ENCODE measurements around the gene SATB2.

Gene SATB2

DNA sequence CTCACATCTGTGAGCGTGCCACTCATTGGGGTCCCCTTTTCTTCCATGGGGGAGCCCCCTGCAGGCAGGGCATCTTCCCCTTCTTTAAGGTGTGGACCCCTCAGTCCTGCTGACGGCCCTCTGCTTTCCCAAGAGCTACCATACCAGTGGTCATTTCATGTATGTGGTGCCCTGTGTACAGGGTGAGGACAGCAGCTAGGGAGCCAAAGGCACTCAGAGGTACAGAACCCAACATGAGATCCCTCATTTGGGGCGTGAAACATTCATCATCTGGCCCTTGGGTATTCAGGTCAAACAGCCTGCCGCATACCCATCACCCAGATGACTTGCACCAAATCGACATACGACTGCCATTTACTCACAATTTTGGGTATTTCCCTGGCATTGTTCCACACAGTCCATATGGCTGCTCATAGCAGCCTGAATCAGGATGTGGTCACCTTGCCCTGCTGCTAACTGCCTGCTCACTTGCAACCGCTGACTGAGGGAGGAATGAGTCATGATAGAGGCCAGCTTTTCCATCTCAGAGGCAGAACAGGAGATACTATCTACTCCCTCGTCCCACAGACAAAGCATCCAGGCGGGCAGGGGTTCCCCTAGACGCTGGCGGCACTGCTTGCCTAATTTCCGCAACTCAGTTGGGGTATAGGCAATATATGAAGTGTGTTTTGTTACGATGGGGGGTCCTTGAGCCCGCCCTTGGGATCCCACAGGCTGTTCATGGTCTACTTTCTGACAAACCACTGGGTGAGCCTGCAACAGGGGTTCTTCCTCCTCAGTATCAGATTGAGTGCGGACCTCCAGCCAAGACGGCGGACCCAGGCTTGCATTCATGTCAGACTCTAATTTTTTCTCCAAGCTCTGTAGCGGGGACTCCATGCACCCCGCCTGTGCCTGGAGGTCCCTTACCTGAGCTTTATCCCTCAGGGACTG, 228.6 kb downstream of the SATB2 start:
- no peak for DNase-seq

- no peak for DNase-seq
Observed at GRCh38 chr2:199223791-199224190, 233.9 kb downstream of the SATB2 start.

DNA sequence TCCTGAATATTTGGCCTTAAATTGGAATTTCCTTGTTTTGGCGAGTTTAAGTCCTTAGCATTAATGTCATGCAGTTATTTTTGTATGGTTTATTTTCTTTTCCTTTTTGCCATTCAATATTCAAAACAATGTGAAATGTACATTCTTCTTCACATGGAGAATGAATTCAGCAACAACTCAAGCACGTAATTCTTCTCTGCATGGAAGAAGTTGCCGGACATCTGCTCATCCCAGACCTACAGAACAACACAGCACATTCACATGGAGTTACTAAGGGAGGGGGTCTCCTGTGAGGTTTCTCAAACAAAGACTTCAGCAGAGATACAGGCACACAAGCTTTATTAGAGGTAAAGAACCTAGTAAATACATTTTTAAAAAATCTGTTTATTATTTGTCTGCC, 236.8 kb downstream of the SATB2 start:
- DNase-seq, result no peak

DNA sequence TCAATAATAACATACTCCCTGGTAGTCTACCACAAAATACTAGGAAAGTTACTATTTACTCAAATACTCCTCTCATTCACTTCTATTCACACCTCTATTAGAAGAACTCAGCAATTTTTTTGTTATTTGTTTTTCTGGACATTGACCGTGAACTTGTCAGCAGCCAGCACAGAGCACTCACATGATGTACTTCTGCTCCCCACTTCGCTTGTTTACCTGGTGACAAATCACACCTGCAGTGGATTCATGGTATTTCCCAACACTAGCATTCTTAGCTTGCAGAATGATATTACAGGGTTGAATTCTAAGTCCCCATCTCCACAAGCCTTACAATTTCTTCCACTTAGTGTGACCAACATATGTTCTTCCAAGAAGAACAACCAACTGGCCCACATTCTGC, 238.2 kb downstream of the SATB2 start:
- DNase-seq, result no peak

All from stimulated activated CD4-positive, alpha-beta T cell treated with anti-CD3 and anti-CD28 coated beads, Interleukin-4, amount 100 ng/mL, for 4 hours (primary cell).